ENCODE data around the gene TMEM150B. TPM values are rescaled to one million over a fixed set of nuclear protein-coding genes. Genes with fewer than 3 reads are reported as not detected.

Gene TMEM150B
- total and polyA plus RNA-seq, 9 of the 15 experiments (the other 6 are each of a cell fraction or from before 2014, with no cell fraction given) = 0.47 to 1.3 (median 0.74) TPM; not detected in 2

GRCh38 chr19:55368701-55369563 lies 43.8 kb upstream of the TMEM150B start (continued):
- peak; percentile 94 for TF ChIP-seq ZBTB33 (CRISPR knock-in tag; IDR thresholded peaks at IDR 0.05)
- no peak for TF ChIP-seq ZBED1 (IDR thresholded peaks at IDR 0.05)
- TF ChIP-seq ZBTB9 (CRISPR knock-in tag; IDR thresholded peaks at IDR 0.05) = no peak
- TF ChIP-seq E2F4 (CRISPR knock-in tag; IDR thresholded peaks at IDR 0.05; ENCODE audit: low read depth) = no peak
- TF ChIP-seq ZNF134 (CRISPR knock-in tag; conservative IDR thresholded peaks at IDR 0.05) = no peak
- no peak for TF ChIP-seq CBFB (CRISPR knock-in tag; IDR thresholded peaks at IDR 0.05)
- TF ChIP-seq CSDE1 (IDR thresholded peaks at IDR 0.05) = no peak
- no peak for TF ChIP-seq CBX8 (IDR thresholded peaks at IDR 0.05; ENCODE audit: borderline replicate concordance, extremely low read depth, low read depth, low read length, poor library complexity, severe bottlenecking)
- TF ChIP-seq SIN3A (IDR thresholded peaks at IDR 0.05; ENCODE audit: borderline replicate concordance in 2 of 2, control insufficient read depth in 1 of 2, low read depth in 2 of 2, low read length in 2 of 2) = no peak
- TF ChIP-seq KLF10 (CRISPR knock-in tag; IDR thresholded peaks at IDR 0.05) = no peak
- no peak for TF ChIP-seq SUPT5H (IDR thresholded peaks at IDR 0.05)
- TF ChIP-seq E2F1 (CRISPR knock-in tag; IDR thresholded peaks at IDR 0.05) = no peak
- TF ChIP-seq CTBP1 (IDR thresholded peaks at IDR 0.05; ENCODE audit: borderline replicate concordance) = peak; percentile 17; the same call in 1 of the 2 replicates
- no peak for TF ChIP-seq LCOR (CRISPR knock-in tag; IDR thresholded peaks at IDR 0.05)
- TF ChIP-seq ZFP36 (IDR thresholded peaks at IDR 0.05; ENCODE audit: low read depth, low read length, partially characterized antibody) = peak; percentile 24
- no peak for TF ChIP-seq CREM (IDR thresholded peaks at IDR 0.05; ENCODE audit: low read depth)
- no peak for TF ChIP-seq TAF9B (IDR thresholded peaks at IDR 0.05; ENCODE audit: partially characterized antibody)

Data from K562 (cell line).